Keratinocyte (primary cell): ENCODE results near the gene ADAT1. TPM values are rescaled to one million over a fixed set of nuclear protein-coding genes. Genes with fewer than 3 reads are reported as not detected.

Experiments used
- DNase-seq: peaks from one replicate; pipeline ENCODE4 v3.0.0-alpha.2; 2011; ENCODE audit warnings: low read depth, missing footprints, low spot score
- FAIRE-seq: peaks from 2 replicates; lab custom pipeline; 2011; peaks lifted over from hg19 to GRCh38; lab: Jason Lieb, UNC
- H2AFZ ChIP-seq: 2 replicates; pipeline ENCODE4 v1.6.0; 2012; ENCODE audit warnings: low read length, control low read depth, inconsistent platforms; ENCODE audit not compliant: control insufficient read depth
- H3K27ac ChIP-seq: 2 replicates; pipeline ENCODE4 v1.5.1; 2011; ENCODE audit warnings: low read length; ENCODE audit not compliant: control insufficient read depth, insufficient read depth
- H3K27me3 ChIP-seq: 3 replicates; pipeline ENCODE4 v1.6.0; 2011; ENCODE audit warnings: low read length; ENCODE audit not compliant: control insufficient read depth, insufficient read depth; ENCODE audit errors: extremely low read depth
- H3K36me3 ChIP-seq, 2 experiments: 2 replicates in 1 of 2; 3 replicates in 1 of 2; pipeline ENCODE4 v1.5.1; 2011; ENCODE audit warnings: low read length in 2 of 2, mild to moderate bottlenecking in 1 of 2; ENCODE audit not compliant: control insufficient read depth in 2 of 2, insufficient read depth in 2 of 2; ENCODE audit errors: extremely low read depth in 1 of 2
- H3K4me1 ChIP-seq: 3 replicates; pipeline ENCODE4 v1.5.1; 2011; ENCODE audit warnings: low read length; ENCODE audit not compliant: control insufficient read depth, insufficient read depth; ENCODE audit errors: extremely low read depth
- H3K4me2 ChIP-seq: 3 replicates; pipeline ENCODE4 v1.6.0; 2011; ENCODE audit warnings: low read depth, low read length; ENCODE audit not compliant: control insufficient read depth, insufficient read depth; ENCODE audit errors: extremely low read depth
- H3K4me3 ChIP-seq, 3 experiments: fragments of 200-600 bp in 1 of 3; sonication (generic) in 1 of 3; 2 replicates in 2 of 3; 3 replicates in 1 of 3; pipeline ENCODE4 v1.5.1; 2011 to 2016; ENCODE audit warnings: low read length in 3 of 3, mild to moderate bottlenecking in 3 of 3, control low read depth in 2 of 3, inconsistent platforms in 1 of 3, low read depth in 1 of 3, mixed read lengths in 1 of 3, mixed run types in 1 of 3, moderate library complexity in 1 of 3; ENCODE audit not compliant: control insufficient read depth in 2 of 3, insufficient read depth in 2 of 3; ENCODE audit errors: extremely low read depth in 1 of 3
- H3K79me2 ChIP-seq: 2 replicates; pipeline ENCODE4 v1.6.0; 2012; ENCODE audit warnings: low read length; ENCODE audit not compliant: control insufficient read depth, insufficient read depth
- H3K9ac ChIP-seq: 3 replicates; pipeline ENCODE4 v1.6.0; 2011; ENCODE audit warnings: low read length; ENCODE audit not compliant: control insufficient read depth, insufficient read depth; ENCODE audit errors: extremely low read depth
- H3K9me1 ChIP-seq: 3 replicates; pipeline ENCODE4 v1.6.0; 2011; ENCODE audit warnings: low read length; ENCODE audit not compliant: control insufficient read depth, insufficient read depth; ENCODE audit errors: extremely low read depth
- H3K9me3 ChIP-seq: 2 replicates; pipeline ENCODE4 v1.5.1; 2012; ENCODE audit warnings: low read depth, low read length; ENCODE audit not compliant: control insufficient read depth
- H4K20me1 ChIP-seq: 3 replicates; pipeline ENCODE4 v1.6.0; 2011; ENCODE audit warnings: low read length; ENCODE audit not compliant: control insufficient read depth, insufficient read depth; ENCODE audit errors: extremely low read depth
- EZH2 ChIP-seq: IDR thresholded peaks from one replicate; pipeline ENCODE4 v1.6.1; 2012; ENCODE audit warnings: inconsistent platforms, mild to moderate bottlenecking, low read length, moderate library complexity
- dilution Hi-C: fragments of 300-500 bp; cut with MboI; formaldehyde crosslinking; loops from one replicate; pipeline ENCODE4 v1.7.0; 2020; ENCODE audit warnings: low sequenced_read_pairs; ENCODE audit not compliant: extremely low pct_ligation_motif_present
- polyA plus RNA-seq, 5 experiments: library from polyadenylated mRNA; depleted of rRNA in 3 of 5; stranded (reverse) in 3 of 5; stranded (forward) in 1 of 5; unstranded in 1 of 5; fragments of >200 nt; gene quantifications; 1 replicate in 1 of 5; 2 replicates in 3 of 5; 3 replicates in 1 of 5; pipeline versions ENCODE4 v1.2.1 to v1.2.3, GENCODE V29; 2011 to 2012; ENCODE audit warnings: missing spikeins in 2 of 5, low read depth in 1 of 5, low replicate concordance in 1 of 5
- TF ChIP-seq, protein P1 (sequence below), 3 experiments: IDR thresholded peaks in 1 of 3; conservative IDR thresholded peaks in 1 of 3; optimal IDR thresholded peaks in 1 of 3; 2 replicates in 2 of 3; 3 replicates in 1 of 3; pipeline versions ENCODE3 to v1.5.1; 2011; ENCODE audit warnings: low read length in 3 of 3, mild to moderate bottlenecking in 3 of 3, moderate library complexity in 2 of 3, control low read depth in 1 of 3, inconsistent platforms in 1 of 3; ENCODE audit not compliant: insufficient read depth in 2 of 3; ENCODE audit errors: extremely low read depth in 1 of 3

Gene ADAT1
- polyA plus RNA-seq, 1 donor (not counting 4 experiments of a cell fraction or from before 2014, with no cell fraction given): 34.4 TPM

DNA sequence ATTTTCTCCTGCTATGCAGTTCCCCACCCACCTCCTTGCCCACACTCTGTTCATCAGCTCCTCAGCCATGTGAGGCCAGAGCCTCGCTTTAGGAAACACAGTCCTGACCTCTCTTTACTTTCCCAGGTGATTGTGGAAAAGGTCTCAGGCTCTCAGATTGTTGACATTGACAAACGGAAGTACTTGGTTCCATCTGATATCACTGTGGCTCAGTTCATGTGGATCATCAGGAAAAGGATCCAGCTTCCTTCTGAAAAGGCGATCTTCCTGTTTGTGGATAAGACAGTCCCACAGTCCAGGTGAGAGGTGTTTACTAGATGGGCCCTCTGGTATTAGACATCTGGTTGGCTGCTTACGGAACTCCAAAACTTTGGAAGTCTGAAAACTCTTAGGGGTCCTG is 55.2 kb downstream of the ADAT1 start:
- Histone ChIP-seq H3K4me2 (no peak overlapping the region), H3K36me3 (peaks cover 13 to 34% of the 10 kb centered on the region in 2 experiments), H4K20me1 (no peaks in the 10 kb centered on the region), H3K79me2 (peaks cover 20% of the 10 kb centered on the region), H3K27ac (no peak overlapping the region), H3K27me3 (no peaks in the 10 kb centered on the region), H3K9me1 (no peaks in the 10 kb centered on the region), H3K9ac (no peak overlapping the region), H3K4me1 (peaks cover 21% of the 10 kb centered on the region), H3K4me3 (no peak overlapping the region), H2AFZ (no peak overlapping the region), H3K9me3 (no peaks in the 10 kb centered on the region)
- FAIRE-seq (no peak), DNase-seq (no peak)
- TF ChIP-seq, protein P1, sequence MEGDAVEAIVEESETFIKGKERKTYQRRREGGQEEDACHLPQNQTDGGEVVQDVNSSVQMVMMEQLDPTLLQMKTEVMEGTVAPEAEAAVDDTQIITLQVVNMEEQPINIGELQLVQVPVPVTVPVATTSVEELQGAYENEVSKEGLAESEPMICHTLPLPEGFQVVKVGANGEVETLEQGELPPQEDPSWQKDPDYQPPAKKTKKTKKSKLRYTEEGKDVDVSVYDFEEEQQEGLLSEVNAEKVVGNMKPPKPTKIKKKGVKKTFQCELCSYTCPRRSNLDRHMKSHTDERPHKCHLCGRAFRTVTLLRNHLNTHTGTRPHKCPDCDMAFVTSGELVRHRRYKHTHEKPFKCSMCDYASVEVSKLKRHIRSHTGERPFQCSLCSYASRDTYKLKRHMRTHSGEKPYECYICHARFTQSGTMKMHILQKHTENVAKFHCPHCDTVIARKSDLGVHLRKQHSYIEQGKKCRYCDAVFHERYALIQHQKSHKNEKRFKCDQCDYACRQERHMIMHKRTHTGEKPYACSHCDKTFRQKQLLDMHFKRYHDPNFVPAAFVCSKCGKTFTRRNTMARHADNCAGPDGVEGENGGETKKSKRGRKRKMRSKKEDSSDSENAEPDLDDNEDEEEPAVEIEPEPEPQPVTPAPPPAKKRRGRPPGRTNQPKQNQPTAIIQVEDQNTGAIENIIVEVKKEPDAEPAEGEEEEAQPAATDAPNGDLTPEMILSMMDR (optimal IDR thresholded peaks at IDR 0.05 in 1 of 3, IDR thresholded peaks at IDR 0.05 in 1 of 3, conservative IDR thresholded peaks at IDR 0.05 in 1 of 3; ENCODE audit: extremely low read depth in 1 of 3, insufficient read depth in 2 of 3, low read length in 3 of 3): no peak
- no peak for TF ChIP-seq EZH2
- dilution Hi-C loops: no loop called here

DNA sequence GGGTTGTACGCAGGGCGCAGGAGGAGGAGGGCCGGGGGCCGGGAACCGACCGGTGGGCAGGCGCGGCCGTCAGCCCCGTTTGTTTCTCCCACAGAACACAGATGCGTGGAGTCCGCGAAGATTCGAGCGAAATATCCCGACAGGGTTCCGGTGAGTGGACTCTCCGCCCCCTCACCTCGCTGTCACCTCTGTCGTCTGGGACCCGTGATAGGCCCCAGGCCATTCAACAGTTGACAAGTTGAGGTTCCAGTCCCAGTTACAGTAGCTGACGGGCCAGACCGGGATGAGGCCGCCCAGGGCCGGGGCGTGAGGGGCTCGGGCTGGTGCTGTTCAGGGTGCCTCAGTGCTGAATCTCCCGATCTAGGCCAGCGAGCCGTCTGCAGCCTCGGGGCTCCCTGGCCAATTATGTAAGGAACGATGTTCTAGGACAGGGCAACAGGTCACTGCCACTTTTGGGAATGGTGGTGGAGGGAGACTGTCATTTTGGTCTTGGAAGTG is 56.3 kb downstream of the ADAT1 start:
- TF ChIP-seq EZH2: no peak
- TF ChIP-seq, protein P1 (optimal IDR thresholded peaks at IDR 0.05 in 1 of 3, IDR thresholded peaks at IDR 0.05 in 1 of 3, conservative IDR thresholded peaks at IDR 0.05 in 1 of 3; ENCODE audit: extremely low read depth in 1 of 3, insufficient read depth in 2 of 3, low read length in 3 of 3): no peak
- FAIRE-seq (no peak), DNase-seq (no peak)
- Histone ChIP-seq H3K9me1 (no peaks in the 10 kb centered on the region), H3K79me2 (peaks cover 20% of the 10 kb centered on the region), H4K20me1 (no peaks in the 10 kb centered on the region), H3K4me3 (peak overlapping the region; percentile 91 to 98 (median 92)), H3K27me3 (no peaks in the 10 kb centered on the region), H3K4me1 (peaks cover 21% of the 10 kb centered on the region), H3K27ac (peak overlapping the region; percentile 91), H3K9me3 (no peaks in the 10 kb centered on the region), H2AFZ (no peak overlapping the region), H3K9ac (peak overlapping the region; percentile 88), H3K4me2 (peak overlapping the region; percentile 88), H3K36me3 (peaks cover 8 to 26% of the 10 kb centered on the region in 2 experiments)
- dilution Hi-C loops: no loop called here
